C4-2B (cell line): ENCODE measurements around the gene SPATA18.

ENCODE experiments used
- ZFX ChIP-seq: fragments of 450-650 bp; IDR thresholded peaks from 2 replicates; pipeline ENCODE4 v1.6.1; 2017
- TF ChIP-seq, protein P1 (sequence below): fragments of 450-650 bp; conservative IDR thresholded peaks from 2 replicates; pipeline ENCODE4 v1.5.1; 2017; ENCODE audit warnings: mild to moderate bottlenecking

DNA sequence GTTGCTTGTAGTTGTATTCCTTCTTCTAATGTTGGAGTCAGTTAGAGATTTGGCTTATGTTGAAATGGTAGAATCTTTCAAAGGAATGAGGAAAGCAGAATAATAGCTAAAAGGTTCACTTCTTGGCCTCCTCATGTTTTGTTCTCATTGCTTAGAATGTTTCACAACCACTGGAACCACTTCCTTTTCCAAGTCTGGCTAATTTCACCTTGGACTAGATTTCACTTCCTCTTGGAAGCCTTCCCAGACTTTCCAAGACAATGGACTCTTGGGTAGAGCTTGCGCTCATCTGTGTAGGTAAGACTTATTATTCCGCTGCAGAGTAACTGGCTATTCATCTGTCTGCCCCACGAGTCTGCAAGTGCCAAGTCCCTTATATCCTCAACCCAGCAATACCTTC is 8.3 kb downstream of the SPATA18 start:
- TF ChIP-seq, protein P1, sequence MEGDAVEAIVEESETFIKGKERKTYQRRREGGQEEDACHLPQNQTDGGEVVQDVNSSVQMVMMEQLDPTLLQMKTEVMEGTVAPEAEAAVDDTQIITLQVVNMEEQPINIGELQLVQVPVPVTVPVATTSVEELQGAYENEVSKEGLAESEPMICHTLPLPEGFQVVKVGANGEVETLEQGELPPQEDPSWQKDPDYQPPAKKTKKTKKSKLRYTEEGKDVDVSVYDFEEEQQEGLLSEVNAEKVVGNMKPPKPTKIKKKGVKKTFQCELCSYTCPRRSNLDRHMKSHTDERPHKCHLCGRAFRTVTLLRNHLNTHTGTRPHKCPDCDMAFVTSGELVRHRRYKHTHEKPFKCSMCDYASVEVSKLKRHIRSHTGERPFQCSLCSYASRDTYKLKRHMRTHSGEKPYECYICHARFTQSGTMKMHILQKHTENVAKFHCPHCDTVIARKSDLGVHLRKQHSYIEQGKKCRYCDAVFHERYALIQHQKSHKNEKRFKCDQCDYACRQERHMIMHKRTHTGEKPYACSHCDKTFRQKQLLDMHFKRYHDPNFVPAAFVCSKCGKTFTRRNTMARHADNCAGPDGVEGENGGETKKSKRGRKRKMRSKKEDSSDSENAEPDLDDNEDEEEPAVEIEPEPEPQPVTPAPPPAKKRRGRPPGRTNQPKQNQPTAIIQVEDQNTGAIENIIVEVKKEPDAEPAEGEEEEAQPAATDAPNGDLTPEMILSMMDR: no peak
- TF ChIP-seq ZFX: no peak
